Raji (cell line): ENCODE measurements around the gene LTA.

Source experiments
- POLR2A ChIP-seq: IDR thresholded peaks from 2 replicates; pipeline ENCODE4 v1.6.1; 2011; ENCODE audit warnings: low read depth, low read length, control low read depth; ENCODE audit not compliant: insufficient read depth

LTA gene

GRCh38 chr6:31621991-31622390 is 49.9 kb downstream of the LTA start:
- TF ChIP-seq POLR2A, result no peak

GRCh38 chr6:31622684-31623091 is 50.6 kb downstream of the LTA start:
- TF ChIP-seq POLR2A, result no peak
